Ishikawa (cell line): Measurements from ENCODE around the gene AKAP8L.

Source experiments
- CEBPB ChIP-seq: IDR thresholded peaks from 2 replicates; pipeline ENCODE4 v1.6.1; 2012
- CREB1 ChIP-seq: IDR thresholded peaks from 2 replicates; pipeline ENCODE4 v1.6.1; 2012; ENCODE audit warnings: low read depth
- EGR1 ChIP-seq: IDR thresholded peaks from 2 replicates; pipeline ENCODE4 v1.6.1; 2012
- EP300 ChIP-seq: IDR thresholded peaks from 2 replicates; pipeline ENCODE4 v1.6.1; 2012; ENCODE audit warnings: borderline replicate concordance
- FOXM1 ChIP-seq: IDR thresholded peaks from 2 replicates; pipeline ENCODE4 v1.6.1; 2012; ENCODE audit warnings: low read depth, borderline replicate concordance
- NFIC ChIP-seq: IDR thresholded peaks from 2 replicates; pipeline ENCODE4 v1.6.1; 2012
- RAD21 ChIP-seq: IDR thresholded peaks from 2 replicates; pipeline ENCODE4 v1.6.1; 2012; ENCODE audit warnings: low read depth
- REST ChIP-seq: IDR thresholded peaks from 2 replicates; pipeline ENCODE4 v1.6.1; 2012; ENCODE audit warnings: low read depth, mild to moderate bottlenecking
- TAF1 ChIP-seq: IDR thresholded peaks from 2 replicates; pipeline ENCODE4 v1.6.1; 2012; ENCODE audit warnings: low read depth, mild to moderate bottlenecking
- TCF12 ChIP-seq: IDR thresholded peaks from 2 replicates; pipeline ENCODE4 v1.6.1; 2012; ENCODE audit warnings: low read depth
- TEAD4 ChIP-seq: IDR thresholded peaks from 2 replicates; pipeline ENCODE4 v1.6.1; 2012
- YY1 ChIP-seq: IDR thresholded peaks from 2 replicates; pipeline ENCODE4 v1.6.1; 2012; ENCODE audit warnings: low read depth
- ZBTB7A ChIP-seq: IDR thresholded peaks from 2 replicates; pipeline ENCODE4 v1.6.1; 2012; ENCODE audit warnings: low read depth
- TF ChIP-seq, protein P1 (sequence below): IDR thresholded peaks from 2 replicates; pipeline ENCODE4 v1.6.1; 2012
- TF ChIP-seq, protein P2 (sequence below): IDR thresholded peaks from 2 replicates; pipeline ENCODE4 v1.6.1; 2012

The AKAP8L gene

DNA sequence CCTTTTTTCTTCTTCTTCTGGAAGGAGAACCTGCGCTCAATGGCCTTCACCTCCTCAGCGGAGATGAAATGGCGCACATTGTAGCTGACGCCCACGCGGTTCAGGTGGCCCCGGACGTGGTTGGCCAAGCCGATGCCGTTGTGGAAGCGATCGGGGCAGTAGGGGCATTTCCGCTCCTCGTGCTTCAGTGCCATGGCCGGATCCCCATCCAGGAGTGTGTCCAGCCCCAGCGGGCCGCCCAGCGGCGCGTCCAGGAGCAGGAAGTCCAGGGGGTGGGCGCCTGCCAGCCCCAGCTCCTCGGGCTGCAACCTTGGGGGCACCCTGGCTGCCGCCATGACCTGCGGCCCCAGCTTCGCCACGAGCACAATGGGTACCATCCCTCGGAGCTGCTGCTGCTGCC is 19.8 kb upstream of the AKAP8L start:
- TF ChIP-seq RAD21 (no peak), TAF1 (no peak), TCF12 (no peak), TEAD4 (no peak), CREB1 (no peak), YY1 (no peak), ZBTB7A (no peak), NFIC (no peak), FOXM1 (no peak), EP300 (no peak), CEBPB (no peak), EGR1 (no peak), REST (no peak)
- TF ChIP-seq, protein P1, sequence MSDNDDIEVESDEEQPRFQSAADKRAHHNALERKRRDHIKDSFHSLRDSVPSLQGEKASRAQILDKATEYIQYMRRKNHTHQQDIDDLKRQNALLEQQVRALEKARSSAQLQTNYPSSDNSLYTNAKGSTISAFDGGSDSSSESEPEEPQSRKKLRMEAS, result no peak
- TF ChIP-seq, protein P2, sequence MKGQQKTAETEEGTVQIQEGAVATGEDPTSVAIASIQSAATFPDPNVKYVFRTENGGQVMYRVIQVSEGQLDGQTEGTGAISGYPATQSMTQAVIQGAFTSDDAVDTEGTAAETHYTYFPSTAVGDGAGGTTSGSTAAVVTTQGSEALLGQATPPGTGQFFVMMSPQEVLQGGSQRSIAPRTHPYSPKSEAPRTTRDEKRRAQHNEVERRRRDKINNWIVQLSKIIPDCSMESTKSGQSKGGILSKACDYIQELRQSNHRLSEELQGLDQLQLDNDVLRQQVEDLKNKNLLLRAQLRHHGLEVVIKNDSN, result no peak

DNA sequence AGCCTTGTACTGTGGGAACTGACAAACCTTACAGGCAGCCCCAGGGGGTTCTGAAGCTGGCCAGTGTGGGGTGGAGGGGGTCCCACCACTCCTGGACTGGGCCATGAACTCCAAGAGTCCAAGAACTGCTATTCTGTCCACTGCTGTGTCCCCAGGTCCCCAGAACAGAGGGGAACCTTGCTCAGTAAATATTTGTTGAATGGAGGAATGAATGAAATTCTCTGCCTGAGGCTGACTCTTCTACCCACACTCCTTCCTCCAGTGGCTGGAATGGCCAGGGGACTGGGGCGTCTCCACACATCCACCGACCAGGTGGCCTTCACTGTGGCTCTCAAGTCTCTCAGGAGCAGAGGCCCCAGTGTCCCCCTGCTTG is 19.3 kb upstream of the AKAP8L start:
- TF ChIP-seq TCF12, result no peak
- TF ChIP-seq, protein P2, result no peak

GRCh38 chr19:15437355-15438123 is 18.8 kb upstream of the AKAP8L start:
- no peak for TF ChIP-seq YY1

DNA sequence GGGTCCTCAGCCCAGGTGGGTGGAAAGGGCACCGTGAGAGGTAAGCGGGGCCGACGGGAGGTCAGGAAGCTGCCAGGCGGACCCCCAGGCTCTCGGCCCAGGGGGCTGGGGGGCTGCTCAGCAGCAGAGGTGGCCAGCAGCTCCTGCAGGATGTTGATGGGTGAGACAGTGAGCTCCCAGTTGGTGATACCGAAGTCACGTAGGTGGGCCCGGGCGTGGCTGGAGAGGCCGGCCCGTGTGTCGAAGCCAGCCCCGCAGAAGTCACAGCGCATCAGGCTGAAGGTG is 18.0 kb upstream of the AKAP8L start:
- no peak for TF ChIP-seq RAD21
- TF ChIP-seq TAF1, result no peak
- TF ChIP-seq REST, result no peak
- TF ChIP-seq, protein P2, result no peak
- no peak for TF ChIP-seq CEBPB
- no peak for TF ChIP-seq TEAD4
- TF ChIP-seq YY1, result no peak
- no peak for TF ChIP-seq FOXM1
- TF ChIP-seq NFIC, result no peak
- no peak for TF ChIP-seq EGR1
- TF ChIP-seq, protein P1, result no peak
- TF ChIP-seq EP300, result no peak
- TF ChIP-seq ZBTB7A, result no peak
- TF ChIP-seq CREB1, result no peak
- TF ChIP-seq TCF12, result no peak

GRCh38 chr19:15436012-15436825 is 17.4 kb upstream of the AKAP8L start:
- TF ChIP-seq, protein P1, result no peak
- TF ChIP-seq REST (no peak), CEBPB (no peak), NFIC (no peak)
- TF ChIP-seq, protein P2, result no peak
